Stimulated activated naive CD8-positive, alpha-beta T cell treated with anti-CD3 and anti-CD28 coated beads, Interleukin-15, Interleukin-2, amounts not matched to agents 100 U/mL and 50 U/mL, for 24 hours (primary cell): ENCODE results near the gene TWNK.

Experiments used
- ATAC-seq: fragments of 150-1000 bp; cut with Tn5 transposase; one replicate; pipeline ENCODE4 v1.10.0; 2021
- DNase-seq: peaks from one replicate; pipeline ENCODE4 v3.0.0; 2021

Gene TWNK

GRCh38 chr10:101011517-101012423 lies 24.4 kb downstream of the TWNK start:
- ATAC-seq, result no peak

GRCh38 chr10:101012525-101013364 lies 25.4 kb downstream of the TWNK start:
- ATAC-seq (peak; percentile 84), DNase-seq (peak; percentile 88)

More at GRCh38 chr10:101011517-101012423, 24.4 kb downstream of the TWNK start:
- DNase-seq, result no peak

- DNase-seq (no peak), ATAC-seq (no peak)
Observed at GRCh38 chr10:101013365-101013825, 26.1 kb downstream of the TWNK start.

GRCh38 chr10:101014230-101014884 lies 27.0 kb downstream of the TWNK start:
- DNase-seq, result peak; percentile 89

GRCh38 chr10:101014966-101015581 lies 27.7 kb downstream of the TWNK start:
- ATAC-seq, result peak; percentile 29
- DNase-seq, result no peak

More at GRCh38 chr10:101014230-101014884, 27.0 kb downstream of the TWNK start:
- ATAC-seq, result no peak

- ATAC-seq (no peak), DNase-seq (no peak)
Observed at GRCh38 chr10:101015582-101015973, 28.2 kb downstream of the TWNK start.

- ATAC-seq (no peak), DNase-seq (no peak)
Observed at GRCh38 chr10:101016814-101017213, 29.5 kb downstream of the TWNK start.

GRCh38 chr10:101018118-101018599 lies 30.8 kb downstream of the TWNK start:
- ATAC-seq (no peak), DNase-seq (no peak)

- DNase-seq, result peak; percentile 90
- peak; percentile 75 for ATAC-seq
Observed at GRCh38 chr10:101018600-101019439, 31.5 kb downstream of the TWNK start.

- no peak for ATAC-seq
- no peak for DNase-seq
Observed at GRCh38 chr10:101019440-101019703, 32.0 kb downstream of the TWNK start.

- DNase-seq (no peak), ATAC-seq (no peak)
Observed at GRCh38 chr10:101020427-101021075, 33.2 kb downstream of the TWNK start.

- no peak for DNase-seq
- ATAC-seq, result no peak
Observed at GRCh38 chr10:101021239-101021638, 33.9 kb downstream of the TWNK start.

- DNase-seq, result no peak
- no peak for ATAC-seq
Observed at GRCh38 chr10:101021692-101022251, 34.4 kb downstream of the TWNK start.

- ATAC-seq, result no peak
Observed at GRCh38 chr10:101022967-101023705, 35.8 kb downstream of the TWNK start.

GRCh38 chr10:101027106-101027720 lies 39.9 kb downstream of the TWNK start:
- DNase-seq, result no peak
- no peak for ATAC-seq

More at GRCh38 chr10:101022967-101023705, 35.8 kb downstream of the TWNK start:
- DNase-seq, result no peak

GRCh38 chr10:101028446-101029337 lies 41.3 kb downstream of the TWNK start:
- DNase-seq, result no peak
- no peak for ATAC-seq

- no peak for DNase-seq
- no peak for ATAC-seq
Observed at GRCh38 chr10:101029520-101030295, 42.4 kb downstream of the TWNK start.
